Measurements from ENCODE around the gene CADM1. TPM values are rescaled to one million over a fixed set of nuclear protein-coding genes. Genes with fewer than 3 reads are reported as not detected.

The CADM1 gene
- total RNA-seq, 1 experiment from 2014 or later, result 63.0 TPM

DNA sequence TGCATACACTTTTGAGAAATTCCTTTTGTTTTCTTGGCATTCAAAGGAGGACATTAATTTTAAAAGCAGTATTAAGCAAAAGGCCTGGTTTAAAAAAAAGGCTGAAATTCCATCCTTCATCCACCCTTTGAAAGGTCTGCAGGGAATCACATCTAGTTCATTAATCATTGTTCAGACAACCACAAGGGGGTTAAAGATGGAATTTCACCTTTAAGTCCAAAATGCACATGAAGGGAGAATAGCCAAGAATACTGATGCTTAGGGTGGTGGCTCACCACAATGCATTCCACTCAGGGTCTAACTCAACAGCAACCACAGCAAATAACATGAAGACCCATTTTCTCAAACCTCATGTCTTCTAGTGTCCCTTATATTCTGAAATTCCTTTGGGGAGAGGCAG is 256.9 kb downstream of the CADM1 start:
- DNase-seq (ENCODE audit: low read depth), result peak; percentile 19

GRCh38 chr11:115244758-115245157 is 259.5 kb downstream of the CADM1 start:
- no peak for DNase-seq (ENCODE audit: low read depth)

- DNase-seq (ENCODE audit: low read depth), result no peak
Observed at GRCh38 chr11:115244296-115244695, 259.9 kb downstream of the CADM1 start.

GRCh38 chr11:115242982-115243381 is 261.2 kb downstream of the CADM1 start:
- no peak for DNase-seq (ENCODE audit: low read depth)

DNA sequence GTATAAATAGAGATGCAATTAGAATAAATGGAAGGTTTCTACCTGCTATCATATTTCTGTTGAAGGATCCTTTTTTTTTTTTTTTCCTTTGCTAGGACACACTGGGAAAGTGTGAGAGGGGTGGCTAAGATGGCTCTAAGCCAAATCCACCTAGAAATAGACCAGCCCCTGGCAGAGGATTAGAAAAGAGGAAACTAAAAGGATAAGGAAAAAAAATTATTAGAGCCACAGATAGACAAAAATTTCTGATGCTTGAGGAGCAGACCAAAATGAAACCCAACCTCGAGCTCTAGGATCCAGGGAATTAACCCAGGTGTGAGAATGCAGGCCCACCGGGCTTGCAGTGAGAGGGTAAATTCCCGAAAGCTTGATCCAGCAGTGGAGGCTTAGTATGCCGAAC is 262.3 kb downstream of the CADM1 start:
- DNase-seq (ENCODE audit: low read depth), result no peak

- no peak for DNase-seq (ENCODE audit: low read depth)
Observed at GRCh38 chr11:115238791-115239190, 265.4 kb downstream of the CADM1 start.

DNA sequence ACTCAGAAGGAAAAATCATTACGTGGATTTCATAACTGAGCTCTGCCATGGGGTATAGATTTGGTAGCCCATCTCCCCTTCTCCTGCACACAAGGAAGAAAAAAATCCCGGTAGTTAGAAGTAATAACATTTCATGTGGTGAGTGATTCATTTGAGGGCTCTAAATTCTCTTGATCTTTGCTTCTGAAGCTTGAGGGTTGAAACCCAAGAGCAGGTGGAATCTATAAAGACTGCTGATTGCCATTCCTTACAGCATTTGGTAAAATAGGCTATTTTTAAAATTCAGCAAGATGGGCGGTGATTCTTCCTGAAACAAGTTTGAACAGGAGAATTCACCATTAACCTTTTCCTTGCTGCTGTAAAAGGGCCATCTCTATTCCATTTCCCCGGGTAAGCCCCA is 266.1 kb downstream of the CADM1 start:
- no peak for DNase-seq (ENCODE audit: low read depth)

GRCh38 chr11:115237578-115237977 is 266.6 kb downstream of the CADM1 start:
- no peak for DNase-seq (ENCODE audit: low read depth)

GRCh38 chr11:115234794-115235193 is 269.4 kb downstream of the CADM1 start:
- DNase-seq (ENCODE audit: low read depth), result no peak

DNA sequence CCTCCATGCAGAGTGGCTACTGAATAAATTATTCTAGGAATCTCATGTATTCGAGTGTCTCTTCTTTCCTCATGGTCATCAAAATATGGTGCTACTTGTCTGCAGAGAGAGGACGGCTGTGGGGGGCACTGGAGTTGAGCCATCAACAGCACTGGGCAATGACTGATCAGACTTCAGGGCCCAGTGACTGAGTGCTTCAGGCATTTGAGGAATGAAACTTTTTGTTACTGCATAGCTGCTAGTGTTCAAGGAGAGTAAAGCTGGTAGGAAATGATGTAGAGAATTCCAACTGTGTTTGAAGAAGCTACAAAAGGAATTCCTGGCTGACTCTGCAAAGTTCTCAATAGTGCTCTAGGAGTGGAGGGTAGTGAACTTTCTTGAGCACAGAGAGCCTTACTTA is 277.7 kb downstream of the CADM1 start:
- peak; percentile 75 for DNase-seq (ENCODE audit: low read depth)

DNA sequence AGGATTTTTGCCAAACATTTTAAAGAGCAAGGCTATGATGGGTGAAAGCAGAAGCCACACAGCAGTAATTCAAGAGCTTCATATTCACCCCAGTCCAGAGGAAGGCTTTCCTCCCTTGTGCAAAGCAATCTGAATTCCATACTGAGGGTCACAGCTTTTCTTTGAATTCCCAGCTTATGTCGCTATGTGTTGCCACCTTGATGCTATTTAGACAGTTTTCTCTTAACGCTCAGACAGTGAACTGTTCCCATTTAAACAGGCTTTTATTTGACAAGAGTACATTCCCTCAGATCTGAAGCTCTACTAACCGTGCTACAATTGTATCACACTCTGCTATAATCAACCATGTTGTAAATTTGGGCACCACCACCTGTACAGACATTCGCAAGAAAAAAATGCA is 279.7 kb downstream of the CADM1 start:
- DNase-seq (ENCODE audit: low read depth), result no peak

DNA sequence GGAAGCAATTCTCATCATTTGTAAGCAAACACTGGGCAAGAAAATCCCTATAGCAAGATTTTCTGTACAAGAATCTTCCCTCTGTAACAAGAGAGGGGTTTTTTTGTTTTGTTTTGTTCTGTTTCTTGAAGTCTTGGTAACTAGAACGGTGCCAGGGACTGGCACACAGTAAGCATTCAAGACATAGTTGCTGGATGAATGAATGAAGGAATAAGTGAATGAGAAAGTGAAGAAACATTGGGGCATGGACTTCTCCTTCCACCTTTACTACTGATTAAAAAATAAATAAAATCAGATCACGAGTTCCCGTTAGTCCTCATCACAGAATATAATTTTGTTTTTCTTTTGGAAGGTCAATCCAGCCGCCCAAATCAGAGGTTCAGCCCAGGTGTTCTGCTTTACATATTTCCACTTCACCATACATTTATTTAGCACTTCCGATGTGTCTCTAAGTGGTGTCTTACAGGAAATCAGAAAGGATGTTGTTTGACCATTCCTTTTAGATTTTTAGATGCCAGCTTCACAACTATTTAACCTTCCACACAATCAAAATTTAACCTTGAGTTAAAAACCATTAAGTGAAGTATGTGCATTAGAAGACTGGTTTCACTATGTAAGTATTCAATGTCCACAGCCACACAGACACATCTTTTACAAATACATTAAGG is 281.2 kb downstream of the CADM1 start:
- no peak for DNase-seq (ENCODE audit: low read depth)

DNA sequence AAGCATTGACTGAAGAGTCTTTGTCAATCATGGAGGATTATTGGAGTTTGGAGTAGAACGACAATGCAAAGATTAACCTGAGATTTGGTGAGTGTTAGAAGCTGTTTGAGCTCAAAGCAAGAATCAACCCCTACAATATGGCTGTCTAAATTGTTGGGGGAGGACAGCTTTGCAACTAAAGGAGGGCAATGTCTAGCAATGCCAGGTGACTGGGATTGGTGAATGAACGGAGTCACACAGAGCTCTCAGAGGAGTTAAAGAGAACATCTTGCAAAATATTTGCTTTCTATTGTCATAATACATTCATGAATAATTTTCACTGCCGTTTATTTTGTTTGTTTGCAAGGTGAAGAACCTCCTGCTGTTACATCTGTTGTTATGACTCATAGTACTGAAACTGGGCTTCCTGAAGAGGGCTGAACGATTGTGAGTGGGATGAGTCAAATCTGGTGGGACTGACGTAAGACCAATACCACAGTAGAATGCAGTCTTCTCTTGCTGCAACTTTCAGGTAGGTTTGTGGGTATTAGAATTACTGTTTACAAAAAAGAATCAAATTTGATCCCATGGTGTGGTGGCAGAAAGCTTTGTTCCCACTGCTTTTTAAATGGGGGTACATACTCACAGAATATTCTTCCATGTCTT is 281.9 kb downstream of the CADM1 start:
- peak; percentile 80 for DNase-seq (ENCODE audit: low read depth)

GRCh38 chr11:115221461-115222069 is 282.6 kb downstream of the CADM1 start:
- no peak for DNase-seq (ENCODE audit: low read depth)

DNA sequence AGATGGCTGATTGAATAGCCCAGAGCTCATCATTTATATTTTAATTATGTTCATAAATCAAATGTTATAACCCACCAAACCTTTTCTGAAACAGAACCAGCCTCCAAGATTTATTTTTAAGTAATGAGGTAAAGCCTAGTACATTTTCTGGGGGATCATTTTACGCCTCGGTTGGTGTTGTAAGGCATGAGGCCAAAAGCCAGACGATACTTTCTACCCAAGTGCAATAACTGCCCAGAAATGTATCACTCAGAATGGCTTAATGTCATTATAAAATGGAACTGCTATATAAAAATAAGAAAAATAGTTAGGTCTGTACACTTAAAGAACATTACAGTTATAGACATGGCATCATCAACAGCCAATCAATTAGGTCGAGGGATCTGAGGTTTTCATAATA is 283.3 kb downstream of the CADM1 start:
- DNase-seq (ENCODE audit: low read depth), result no peak

- DNase-seq (ENCODE audit: low read depth), result no peak
Observed at GRCh38 chr11:115220423-115220822, 283.8 kb downstream of the CADM1 start.

GRCh38 chr11:115219376-115219775 is 284.8 kb downstream of the CADM1 start:
- DNase-seq (ENCODE audit: low read depth), result no peak

- DNase-seq (ENCODE audit: low read depth), result no peak
Observed at GRCh38 chr11:115217726-115218311, 286.4 kb downstream of the CADM1 start.

DNA sequence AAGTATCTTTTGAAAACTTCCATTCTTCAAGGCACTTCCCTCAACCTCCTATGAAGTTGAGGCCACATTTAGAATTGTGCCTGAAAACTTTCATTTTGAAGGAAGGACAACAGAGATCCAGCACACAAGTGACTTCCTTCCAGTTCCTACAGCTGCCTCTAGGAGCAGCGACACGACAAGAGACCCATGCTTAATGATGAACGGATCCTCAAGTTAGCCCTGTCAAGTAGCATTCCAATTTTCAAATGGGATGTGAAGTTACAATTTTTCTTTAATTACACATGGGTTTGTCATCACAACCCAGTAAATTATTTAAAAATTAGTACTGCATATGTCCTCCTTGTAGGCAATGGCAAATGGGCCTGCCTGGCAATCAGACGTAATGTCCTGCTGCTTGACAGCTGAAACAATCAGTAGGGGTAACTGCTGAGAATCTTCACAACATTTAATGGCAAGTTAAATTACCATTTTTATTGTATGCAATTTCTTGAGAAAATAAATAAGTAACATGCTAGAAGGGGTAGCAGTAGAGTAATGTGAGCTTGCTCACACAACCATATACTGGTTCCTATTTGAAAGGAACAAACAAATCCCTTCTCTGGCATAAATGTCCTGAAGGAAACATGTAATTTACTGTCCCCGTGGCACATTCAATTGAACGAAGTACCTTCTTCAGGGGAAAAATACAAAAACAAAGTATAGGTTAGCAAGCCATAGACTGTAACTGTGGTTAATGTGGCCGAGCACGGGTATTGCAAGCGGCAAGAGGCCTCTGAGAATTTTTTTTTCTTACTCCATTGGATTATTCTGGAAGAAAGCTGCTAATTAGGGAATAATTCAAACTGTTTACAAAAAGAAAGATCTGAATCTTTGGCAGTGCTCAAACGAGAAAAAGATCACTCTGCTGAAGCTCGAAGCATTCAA is 288.3 kb downstream of the CADM1 start:
- no peak for DNase-seq (ENCODE audit: low read depth)

DNA sequence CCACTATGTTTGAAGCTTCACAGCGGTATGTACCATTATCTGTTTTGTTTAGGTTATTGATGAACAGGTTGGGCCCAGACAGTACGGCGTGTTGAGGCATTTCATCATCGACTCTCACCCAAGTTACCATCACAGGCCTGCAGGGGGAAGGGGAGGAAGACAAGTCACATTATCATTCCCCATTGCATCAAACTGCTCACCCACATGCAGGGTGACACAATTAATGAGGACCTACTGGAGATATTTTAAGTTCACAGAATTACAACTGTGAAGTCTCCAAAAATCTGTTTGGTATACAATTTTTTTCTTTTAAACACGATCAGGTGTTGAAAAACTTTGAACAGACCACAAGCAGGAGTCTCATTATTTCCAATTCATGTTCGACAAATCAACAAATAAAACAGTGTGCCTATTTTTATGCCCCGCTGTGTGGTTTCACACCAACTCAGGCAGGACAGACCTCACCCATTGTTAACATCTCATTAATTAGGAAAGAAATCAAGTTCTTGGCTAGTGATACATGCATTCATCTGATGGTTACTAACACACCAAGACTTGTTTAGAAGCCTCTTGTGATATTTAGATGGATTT is 289.5 kb downstream of the CADM1 start:
- no peak for DNase-seq (ENCODE audit: low read depth)

DNA sequence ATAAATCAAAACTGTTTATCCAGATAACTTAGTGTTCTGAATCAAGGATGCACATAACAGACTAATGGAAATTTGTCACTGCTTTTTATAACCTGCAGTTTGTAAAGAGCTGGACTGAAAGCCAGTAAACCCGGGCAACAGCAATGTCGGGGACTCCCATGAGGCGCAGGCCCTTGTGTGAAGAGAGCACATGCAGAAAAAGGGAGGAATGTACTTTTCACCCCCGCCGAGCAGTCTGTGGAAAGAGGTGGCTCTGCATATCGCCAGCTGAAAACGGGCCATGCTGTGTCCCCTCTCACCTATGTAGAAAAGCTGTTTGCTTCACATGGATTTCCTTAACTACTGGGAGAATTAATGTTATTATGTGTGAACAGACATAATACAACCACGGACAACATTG is 291.2 kb downstream of the CADM1 start:
- DNase-seq (ENCODE audit: low read depth), result no peak

Measured in RPMI7951 (cell line).